Epidermal melanocyte (primary cell): ENCODE data around the gene SPIN4.
A peak's percentile ranks its signal among the peaks of the same experiment; 100 is the strongest.
"Not testable (repeated sequence)": the region's sequence is repeated elsewhere in the genome, so short reads cannot be mapped to it uniquely, and the experiment has no call there.

Experiments
- DNase-seq: peaks from one replicate; pipeline ENCODE4 v3.0.0; 2011; ENCODE audit warnings: low spot score; ENCODE audit not compliant: insufficient read length

SPIN4 gene

GRCh38 chrX:63350941-63351616 lies at the start of gene SPIN4:
SPIN4 (minus strand) TSS chrX:63351332; CDS start chrX:63350819, 513 bp downstream.
- DNase-seq = peak; percentile 59

- DNase-seq = no peak
Observed at GRCh38 chrX:63400340-63400739, 49.2 kb upstream of the SPIN4 start.

DNA sequence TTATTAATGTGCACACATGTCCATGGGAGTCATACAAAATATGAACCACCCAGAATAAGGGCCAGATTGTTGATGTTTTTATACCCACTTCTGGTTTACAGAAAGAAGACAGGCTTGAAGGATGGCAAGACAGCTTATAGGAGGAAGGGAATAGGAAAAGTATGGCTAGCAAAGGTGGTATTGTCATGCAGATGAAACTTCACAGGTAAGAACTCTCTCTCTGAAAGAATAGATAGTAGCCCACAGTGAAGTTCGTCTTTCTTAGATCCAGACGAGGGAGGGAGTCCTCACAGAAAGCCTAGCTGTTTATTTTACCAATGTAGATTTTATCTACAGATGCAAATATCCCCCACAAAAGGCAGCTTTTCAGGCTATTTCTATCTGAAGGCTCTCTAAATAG lies 43.7 kb upstream of the SPIN4 start:
- DNase-seq = no peak

GRCh38 chrX:63393094-63393493 lies 42.0 kb upstream of the SPIN4 start:
- not testable (repeated sequence) for DNase-seq

- DNase-seq = no peak
Observed at GRCh38 chrX:63387411-63387810, 36.3 kb upstream of the SPIN4 start.

- not testable (repeated sequence) for DNase-seq
Observed at GRCh38 chrX:63384263-63384662, 33.1 kb upstream of the SPIN4 start.

DNA sequence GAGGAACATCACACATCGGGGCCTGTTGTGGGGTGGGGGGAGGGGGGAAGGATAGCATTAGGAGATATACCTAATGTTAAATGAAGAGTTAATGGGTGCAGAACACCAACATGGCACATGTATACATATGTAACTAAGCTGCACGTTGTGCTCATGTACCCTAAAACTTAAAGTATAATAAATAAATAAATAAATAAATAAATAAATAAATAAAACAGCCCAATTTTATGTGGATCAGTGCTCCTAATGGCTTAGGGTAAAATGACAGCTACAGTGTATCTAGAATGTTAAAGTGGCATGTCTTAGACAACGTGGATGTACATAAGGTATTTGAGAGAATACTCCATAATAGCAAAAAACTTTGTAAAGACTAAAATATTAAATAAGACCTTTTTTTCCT lies 21.9 kb upstream of the SPIN4 start:
- not testable (repeated sequence) for DNase-seq

DNA sequence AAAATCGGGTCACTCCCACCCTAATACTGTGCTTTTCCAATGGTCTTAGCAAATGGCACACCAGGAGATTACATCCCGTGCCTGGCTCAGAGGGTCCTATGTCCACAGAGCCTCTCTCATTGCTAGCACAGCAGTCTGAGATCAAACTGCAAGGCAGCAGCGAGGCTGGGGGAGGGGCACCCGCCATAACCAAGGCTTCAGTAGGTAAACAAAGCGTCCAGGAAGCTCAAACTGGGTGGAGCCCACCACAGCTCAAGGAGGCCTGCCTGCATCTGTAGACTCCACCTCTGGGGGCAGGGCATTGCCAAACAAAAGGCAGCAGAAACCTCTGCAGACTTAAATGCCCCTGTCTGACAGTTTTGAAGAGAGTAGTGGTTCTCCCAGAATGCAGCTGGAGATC lies 16.6 kb upstream of the SPIN4 start:
- not testable (repeated sequence) for DNase-seq

- DNase-seq = no peak
Observed at GRCh38 chrX:63363788-63364187, 12.7 kb upstream of the SPIN4 start.

DNA sequence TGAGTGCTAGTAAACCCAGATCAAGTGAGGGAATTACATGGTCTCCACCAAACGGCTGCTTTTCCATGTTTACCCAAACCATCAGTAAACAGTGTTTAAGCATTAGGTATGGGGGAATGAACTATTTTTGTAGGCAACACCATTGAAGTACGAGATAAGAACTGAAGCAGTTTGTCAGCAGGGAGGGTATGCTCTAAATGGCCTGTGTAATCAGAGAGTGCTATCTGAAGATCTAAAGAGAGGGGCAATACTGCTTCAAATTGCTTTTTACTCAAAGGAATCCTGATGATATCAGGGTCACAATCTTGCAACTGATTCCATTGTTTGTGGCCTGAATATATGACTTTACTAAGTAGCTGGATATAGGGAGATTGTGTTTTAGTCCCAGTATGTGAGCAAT lies 10.4 kb upstream of the SPIN4 start:
- no peak for DNase-seq

GRCh38 chrX:63354484-63354883 lies 3.4 kb upstream of the SPIN4 start:
- DNase-seq = no peak

GRCh38 chrX:63350465-63350877 lies 661 bp downstream of the SPIN4 start:
- no peak for DNase-seq

GRCh38 chrX:63349307-63349706 lies 1.8 kb downstream of the SPIN4 start:
- DNase-seq = no peak

DNA sequence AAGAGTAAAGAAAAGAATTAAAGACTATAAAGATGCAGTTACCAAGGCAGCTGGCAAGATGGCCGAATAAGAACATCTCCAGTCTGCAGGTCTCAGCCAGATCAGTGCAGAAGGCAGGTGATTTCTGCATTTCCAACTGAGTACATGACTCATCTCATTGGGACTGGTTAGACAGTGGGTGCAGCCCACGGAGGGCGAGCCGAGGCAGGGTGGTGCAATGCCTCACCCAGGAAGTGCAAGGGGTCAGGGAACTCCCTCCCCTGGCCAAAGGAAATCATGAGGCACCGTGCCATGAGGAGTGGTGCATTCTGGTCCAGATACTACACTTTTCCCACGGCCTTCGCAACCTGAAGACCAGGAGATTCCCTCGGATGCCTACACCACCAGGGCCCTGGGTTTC lies 20.5 kb downstream of the SPIN4 start:
- no peak for DNase-seq

- DNase-seq = no peak
Observed at GRCh38 chrX:63327788-63328187, 23.3 kb downstream of the SPIN4 start.

DNA sequence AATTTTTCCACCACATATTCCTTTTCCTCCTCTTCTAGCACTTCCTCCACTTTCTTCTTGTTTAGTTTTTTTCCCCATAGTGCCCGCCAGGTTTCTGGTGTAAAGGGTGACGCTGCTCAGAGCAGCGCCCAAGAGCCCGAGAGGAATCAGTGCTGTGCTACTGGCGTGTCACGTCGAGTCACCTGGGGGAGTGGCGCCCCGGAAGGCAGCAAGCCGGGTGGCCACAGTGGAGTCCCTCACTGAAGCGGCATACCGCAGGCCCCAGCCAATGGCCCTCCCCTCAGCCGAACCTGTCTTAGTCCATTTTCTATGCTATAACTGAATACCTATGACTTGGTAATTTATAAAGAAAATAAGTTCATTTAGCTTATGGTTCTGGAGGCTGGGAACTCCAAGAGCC lies 51.5 kb downstream of the SPIN4 start:
- DNase-seq = no peak
